Common myeloid progenitor, CD34-positive (primary cell): ENCODE measurements around the gene SNX21.
A peak's percentile ranks its signal among the peaks of the same experiment; 100 is the strongest.

Source experiments
- CTCF ChIA-PET: fragments of 350-600 bp; sonication (Branson Sonifier 250); formaldehyde crosslinking; loops from one replicate; lab custom pipeline; 2021; ENCODE audit warnings: antibody characterized with exemption; lab: Charles Lee
- POLR2A ChIA-PET: fragments of 350-600 bp; sonication (Branson Sonifier 250); formaldehyde crosslinking; loops from one replicate; lab custom pipeline; 2021; ENCODE audit warnings: antibody characterized with exemption; lab: Charles Lee
- DNase-seq, 3 donors: peaks; one replicate each; pipeline versions ENCODE4 v3.0.0 to v3.0.0-alpha.2; 2013
- H3K27ac ChIP-seq, 2 experiments: 1 replicate in 1 of 2; 2 replicates in 1 of 2; pipeline ENCODE4 v1.7.0; 2013; ENCODE audit warnings: inconsistent platforms in 2 of 2, low read length in 2 of 2, mild to moderate bottlenecking in 2 of 2, low read depth in 1 of 2, moderate library complexity in 1 of 2; ENCODE audit not compliant: severe bottlenecking in 2 of 2, insufficient read depth in 1 of 2, poor library complexity in 1 of 2
- H3K27me3 ChIP-seq, 5 experiments: replicated peaks in 2 of 5; 1 replicate in 3 of 5; 2 replicates in 2 of 5; pipeline versions ENCODE4 v1.6.1 to v1.7.0; 2013; ENCODE audit warnings: low read length in 4 of 5, mild to moderate bottlenecking in 2 of 5, moderate library complexity in 2 of 5, inconsistent platforms in 1 of 5; ENCODE audit not compliant: insufficient read depth in 5 of 5, control insufficient read depth in 4 of 5
- H3K36me3 ChIP-seq, 4 experiments: 1 replicate in 2 of 4; 2 replicates in 2 of 4; pipeline versions ENCODE4 v1.6.1 to v1.7.0; 2013; ENCODE audit warnings: low read length in 3 of 4, control low read depth in 1 of 4, mild to moderate bottlenecking in 1 of 4; ENCODE audit not compliant: control insufficient read depth in 4 of 4, insufficient read depth in 4 of 4
- H3K4me1 ChIP-seq, 4 experiments: 1 replicate in 3 of 4; 2 replicates in 1 of 4; pipeline versions ENCODE4 v1.6.1 to v1.7.1; 2013; ENCODE audit warnings: low read length in 3 of 4, mild to moderate bottlenecking in 3 of 4, control low read depth in 1 of 4, inconsistent platforms in 1 of 4, moderate library complexity in 1 of 4; ENCODE audit not compliant: control insufficient read depth in 4 of 4, insufficient read depth in 4 of 4; ENCODE audit errors: control extremely low read depth in 1 of 4
- H3K4me3 ChIP-seq, 7 experiments: 1 replicate in 4 of 7; 2 replicates in 3 of 7; pipeline versions ENCODE4 v1.5.1 to v1.7.0; 2013; ENCODE audit warnings: mild to moderate bottlenecking in 7 of 7, low read length in 6 of 7, moderate library complexity in 6 of 7, inconsistent platforms in 2 of 7, low read depth in 2 of 7, control low read depth in 1 of 7; ENCODE audit not compliant: insufficient read depth in 4 of 7, control insufficient read depth in 1 of 7; ENCODE audit errors: extremely low read depth in 1 of 7
- H3K9me3 ChIP-seq, 5 experiments: 1 replicate in 4 of 5; 2 replicates in 1 of 5; pipeline versions ENCODE4 v1.6.1 to v1.7.1; 2013; ENCODE audit warnings: low read length in 4 of 5, mild to moderate bottlenecking in 2 of 5, inconsistent platforms in 1 of 5, low read depth in 1 of 5, moderate library complexity in 1 of 5; ENCODE audit not compliant: control insufficient read depth in 4 of 5, insufficient read depth in 2 of 5; ENCODE audit errors: control extremely low read depth in 1 of 5
- WGBS: methylation state at CpG from one replicate; pipeline ENCODE4 v1.1.5; 2013; ENCODE audit not compliant: insufficient coverage; 5-methylcytosine and 5-hydroxymethylcytosine counted together

The SNX21 gene

GRCh38 chr20:45836841-45837240, 3.2 kb downstream of the SNX21 start:
- Histone ChIP-seq H3K9me3 (no peaks in the 10 kb centered on the region), H3K27ac (no peak overlapping the region), H3K27me3 (peaks cover 0 to 3% (median 0%) of the 10 kb centered on the region in 5 experiments), H3K36me3 (peaks cover 0 to 12% (median 5%) of the 10 kb centered on the region in 4 experiments), H3K4me3 (no peak overlapping the region), H3K4me1 (peaks cover 3 to 38% (median 24%) of the 10 kb centered on the region in 4 experiments)
- DNase-seq: peak in 2 of 3 donors; percentile 48 to 68
- POLR2A ChIA-PET: no interaction called here
- CTCF ChIA-PET: interaction anchor here (1.2 to 1.4 kb wide), 2 partner anchors 12 to 125 kb away, joined by 3 to 6 read pairs; no protein-coding TSS in a partner anchor
- 43% methylated on average over 1 of the region's 1 CpG for WGBS

GRCh38 chr20:45840700-45841198, 7.2 kb downstream of the SNX21 start:
- Histone ChIP-seq H3K27ac (no peak overlapping the region), H3K4me1 (peaks cover 3 to 21% (median 14%) of the 10 kb centered on the region in 4 experiments), H3K36me3 (peaks cover 11 to 37% (median 27%) of the 10 kb centered on the region in 4 experiments), H3K27me3 (no peaks in the 10 kb centered on the region), H3K9me3 (no peaks in the 10 kb centered on the region), H3K4me3 (no peak overlapping the region)
- 98% methylated on average over 25 of the region's 25 CpGs for WGBS
- POLR2A ChIA-PET: no interaction called here
- DNase-seq: no peak
- CTCF ChIA-PET: interaction anchor here (0.9 to 4.0 kb wide), 9 partner anchors 9 to 126 kb away, joined by 3 to 24 read pairs (median 5); partner anchors contain the start of gene TNNC2

- Histone ChIP-seq H3K9me3 (no peaks in the 10 kb centered on the region), H3K36me3 (peaks cover 11 to 44% (median 31%) of the 10 kb centered on the region in 4 experiments), H3K4me3 (no peak overlapping the region), H3K4me1 (peaks cover 3 to 20% (median 13%) of the 10 kb centered on the region in 4 experiments), H3K27ac (no peak overlapping the region), H3K27me3 (no peaks in the 10 kb centered on the region)
- DNase-seq: no peak
- CTCF ChIA-PET: interaction anchor here (0.6 to 4.0 kb wide), 9 partner anchors 13 to 858 kb away, joined by 3 to 24 read pairs (median 5); partner anchors contain the start of gene TNNC2
- POLR2A ChIA-PET: interaction anchor here (0.6 kb wide), 1 partner anchor 42 kb away, joined by 3 read pairs; no protein-coding TSS in a partner anchor
- 98% methylated on average over 7 of the region's 10 CpGs for WGBS
These were observed 8.0 kb downstream of the SNX21 start for GRCh38 chr20:45841407-45842129.

- peaks cover 12 to 49% (median 33%) of the 10 kb centered on the region in 4 experiments for H3K36me3 ChIP-seq
- WGBS: 3% methylated on average over 5 of the region's 5 CpGs
- peak overlapping the region; percentile 37 to 54 for H3K27ac ChIP-seq
- peak; percentile 32 to 86 (median 81) for DNase-seq
- H3K4me3 ChIP-seq: no peak overlapping the region
- ChIA-PET POLR2A (interaction anchor here (0.6 kb wide), 1 partner anchor 43 kb away, joined by 3 read pairs; no protein-coding TSS in a partner anchor), CTCF (interaction anchor here (0.6 to 4.0 kb wide), 8 partner anchors 10 to 859 kb away, joined by 3 to 24 read pairs (median 4); partner anchors contain the start of gene TNNC2)
- H3K4me1 ChIP-seq: peaks cover 3 to 15% (median 10%) of the 10 kb centered on the region in 4 experiments
- H3K9me3 ChIP-seq: no peaks in the 10 kb centered on the region
- no peaks in the 10 kb centered on the region for H3K27me3 ChIP-seq
These were observed 8.7 kb downstream of the SNX21 start for GRCh38 chr20:45842169-45842812.

- Histone ChIP-seq H3K4me1 (peaks cover 3 to 15% (median 10%) of the 10 kb centered on the region in 4 experiments), H3K27ac (no peak overlapping the region), H3K36me3 (peaks cover 12 to 54% (median 40%) of the 10 kb centered on the region in 4 experiments), H3K27me3 (no peaks in the 10 kb centered on the region), H3K4me3 (no peak overlapping the region), H3K9me3 (no peaks in the 10 kb centered on the region)
- ChIA-PET CTCF (interaction anchor here (1.2 to 2.0 kb wide), 2 partner anchors 9 to 44 kb away, joined by 4 to 7 read pairs; no protein-coding TSS in a partner anchor), POLR2A (no interaction called here)
- DNase-seq: no peak
- WGBS: 98% methylated on average over 11 of the region's 14 CpGs
These were observed 9.9 kb downstream of the SNX21 start for GRCh38 chr20:45843506-45843905.

GRCh38 chr20:45845452-45845851, 11.9 kb downstream of the SNX21 start:
- CTCF ChIA-PET: interaction anchor here (2.0 kb wide), 1 partner anchor 46 kb away, joined by 7 read pairs; no protein-coding TSS in a partner anchor
- peaks cover 12 to 71% (median 43%) of the 10 kb centered on the region in 4 experiments for H3K36me3 ChIP-seq
- POLR2A ChIA-PET: no interaction called here

More at GRCh38 chr20:45845452-45845851, 11.9 kb downstream of the SNX21 start:
- Histone ChIP-seq H3K4me1 (peaks cover 3 to 15% (median 10%) of the 10 kb centered on the region in 4 experiments), H3K4me3 (no peak overlapping the region), H3K27me3 (no peaks in the 10 kb centered on the region), H3K9me3 (no peaks in the 10 kb centered on the region), H3K27ac (no peak overlapping the region)
- no peak for DNase-seq
